Activated CD4-positive, alpha-beta memory T cell treated with anti-CD3 and anti-CD28 coated beads for 36 hours (primary cell): ENCODE results near the gene TGFA. TPM values are rescaled to one million over a fixed set of nuclear protein-coding genes. Genes with fewer than 3 reads are reported as not detected.

Experiments
- CTCF ChIA-PET: fragments of 350-600 bp; sonication (Branson Sonifier 250); formaldehyde crosslinking; loops from one replicate; lab custom pipeline; 2021; ENCODE audit warnings: antibody characterized with exemption, inconsistent platforms; lab: Charles Lee
- POLR2A ChIA-PET: fragments of 350-600 bp; sonication (Branson Sonifier 250); formaldehyde crosslinking; loops from one replicate; lab custom pipeline; 2021; ENCODE audit warnings: antibody characterized with exemption; lab: Charles Lee
- DNase-seq: peaks from one replicate; pipeline ENCODE4 v3.0.0-alpha.2; 2020
- H3K27ac Mint-ChIP-seq: one replicate; pipeline ENCODE4 v1.8.0; 2021; ENCODE audit warnings: mixed read lengths
- H3K27me3 Mint-ChIP-seq: one replicate; pipeline ENCODE4 v1.8.0; 2021; ENCODE audit warnings: mixed read lengths
- H3K36me3 Mint-ChIP-seq: one replicate; pipeline ENCODE4 v1.8.0; 2021; ENCODE audit warnings: mixed read lengths
- H3K4me1 Mint-ChIP-seq: one replicate; pipeline ENCODE4 v1.8.0; 2021; ENCODE audit warnings: low read depth, mixed read lengths
- H3K4me3 Mint-ChIP-seq: one replicate; pipeline ENCODE4 v1.8.0; 2021; ENCODE audit warnings: mild to moderate bottlenecking, mixed read lengths
- H3K9me3 Mint-ChIP-seq: one replicate; pipeline ENCODE4 v1.8.0; 2021; ENCODE audit warnings: mixed read lengths
- intact Hi-C: fragments of 100-400 bp; cut with micrococcal nuclease; formaldehyde crosslinking; loops from one replicate; pipeline ENCODE4 v1.15.1; 2023
- total RNA-seq, 2 experiments: library from RNA; stranded (reverse); gene quantifications; one replicate each; pipeline ENCODE4 v1.2.3, GENCODE V29; 2021

TGFA gene
- total RNA-seq, 2 experiments from 2014 or later, result 0.50 to 0.58 TPM

GRCh38 chr2:70566464-70566863, 12.8 kb upstream of the TGFA start:
- CTCF ChIA-PET, result no interaction called here
- Mint-ChIP-seq H3K4me1 (no peaks in the 10 kb centered on the region), H3K36me3 (no peaks in the 10 kb centered on the region), H3K27ac (no peak overlapping the region), H3K9me3 (no peaks in the 10 kb centered on the region), H3K4me3 (no peak overlapping the region), H3K27me3 (peaks cover 2% of the 10 kb centered on the region)
- no peak for DNase-seq
- POLR2A ChIA-PET, result no interaction called here
- intact Hi-C loops, result no loop called here

DNA sequence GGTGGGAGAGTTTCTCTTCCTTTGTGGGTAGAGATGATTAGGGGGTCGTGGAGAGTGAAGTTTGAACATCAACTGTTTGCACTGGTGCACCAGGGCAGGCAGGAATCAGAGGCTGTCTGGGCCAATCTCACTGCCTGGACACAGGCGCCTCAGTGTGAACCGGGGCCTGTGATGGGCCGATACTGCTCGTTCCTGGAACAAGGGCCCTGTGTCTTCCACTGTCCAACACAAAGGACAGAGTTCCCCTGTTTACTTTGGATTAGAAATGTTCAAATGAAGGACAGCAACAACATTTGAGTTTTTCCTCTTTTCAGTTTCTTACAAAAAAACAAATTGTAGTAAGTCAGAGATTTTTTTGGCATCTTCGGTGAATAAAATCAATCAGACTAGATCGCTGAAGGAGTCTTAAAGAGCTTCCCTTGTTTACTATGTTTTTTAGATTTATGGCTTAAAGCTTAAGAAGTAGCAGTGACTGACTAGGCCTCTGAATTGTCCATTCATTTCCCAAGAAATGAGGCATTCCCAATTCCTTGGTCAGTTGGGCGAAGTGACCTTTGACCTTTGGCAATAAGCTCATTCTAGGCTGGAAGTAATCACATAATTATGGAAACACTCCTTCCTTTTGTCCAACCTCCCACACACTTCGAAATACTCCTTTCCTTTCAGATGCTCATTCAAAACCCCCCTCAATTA, 11.6 kb upstream of the TGFA start:
- intact Hi-C loops, result no loop called here
- Mint-ChIP-seq H3K36me3 (no peaks in the 10 kb centered on the region), H3K4me1 (no peaks in the 10 kb centered on the region), H3K9me3 (no peaks in the 10 kb centered on the region), H3K4me3 (no peak overlapping the region), H3K27ac (no peak overlapping the region), H3K27me3 (peaks cover 4% of the 10 kb centered on the region)
- CTCF ChIA-PET, result interaction anchor here (0.8 to 1.0 kb wide), 2 partner anchors 53 to 355 kb away, joined by 3 read pairs; no protein-coding TSS in a partner anchor
- no peak for DNase-seq
- POLR2A ChIA-PET, result no interaction called here

DNA sequence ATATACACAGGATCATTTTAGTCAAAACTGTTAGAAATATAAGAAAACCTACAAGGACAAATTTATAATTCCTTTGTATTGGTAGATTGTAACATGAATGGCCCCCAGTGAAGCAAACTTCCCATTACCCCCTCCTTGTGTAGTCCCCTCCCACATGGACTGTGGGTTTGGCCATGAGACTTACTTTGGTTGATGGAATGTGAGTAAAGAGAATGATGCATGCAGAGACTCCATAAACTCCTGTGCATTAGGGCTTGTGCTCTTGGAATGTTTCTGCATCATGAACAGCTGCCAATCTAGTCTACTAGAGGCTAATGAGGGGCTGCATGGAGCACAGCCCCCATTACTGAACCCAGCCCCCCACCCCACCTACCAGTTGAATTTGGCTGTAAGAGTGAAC, 8.3 kb upstream of the TGFA start:
- H3K4me3 Mint-ChIP-seq, result no peak overlapping the region
- ChIA-PET POLR2A (no interaction called here), CTCF (no interaction called here)
- intact Hi-C loops, result no loop called here
- H3K27ac Mint-ChIP-seq, result no peak overlapping the region
- no peak for DNase-seq
- H3K36me3 Mint-ChIP-seq, result no peaks in the 10 kb centered on the region
- H3K27me3 Mint-ChIP-seq, result peaks cover 8% of the 10 kb centered on the region
- H3K4me1 Mint-ChIP-seq, result no peaks in the 10 kb centered on the region
- no peaks in the 10 kb centered on the region for H3K9me3 Mint-ChIP-seq

GRCh38 chr2:70560442-70560841, 6.8 kb upstream of the TGFA start:
- H3K36me3 Mint-ChIP-seq, result no peaks in the 10 kb centered on the region
- no peak overlapping the region for H3K4me3 Mint-ChIP-seq
- H3K27me3 Mint-ChIP-seq, result peaks cover 8% of the 10 kb centered on the region
- no peak for DNase-seq
- H3K4me1 Mint-ChIP-seq, result no peaks in the 10 kb centered on the region
- ChIA-PET POLR2A (no interaction called here), CTCF (interaction anchor here (0.7 to 1.4 kb wide), 2 partner anchors 57 to 252 kb away, joined by 3 to 4 read pairs; no protein-coding TSS in a partner anchor)
- intact Hi-C loops, result no loop called here
- no peaks in the 10 kb centered on the region for H3K9me3 Mint-ChIP-seq
- H3K27ac Mint-ChIP-seq, result no peak overlapping the region

DNA sequence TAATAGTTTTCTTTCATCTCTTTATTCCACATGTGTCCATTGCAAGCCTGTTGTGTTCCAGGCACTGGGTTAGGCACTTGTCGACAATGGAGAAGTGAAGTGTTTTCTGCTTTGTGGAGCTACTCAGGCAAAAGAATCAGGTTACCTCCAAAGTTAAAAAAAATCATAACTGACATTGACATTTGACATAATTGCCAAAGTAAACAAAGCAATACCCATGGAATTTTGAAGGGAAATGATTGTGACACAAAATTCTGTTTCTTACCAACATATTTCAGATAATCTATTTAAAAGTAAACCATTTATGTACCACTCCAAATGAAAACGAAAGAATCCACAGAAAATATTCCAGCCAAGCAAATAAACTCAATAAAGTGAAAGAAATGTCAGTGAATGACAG, 6.4 kb upstream of the TGFA start:
- Mint-ChIP-seq H3K36me3 (no peaks in the 10 kb centered on the region), H3K4me3 (no peak overlapping the region), H3K27ac (no peak overlapping the region), H3K4me1 (peaks cover under 1% of the 10 kb centered on the region), H3K27me3 (peaks cover 8% of the 10 kb centered on the region), H3K9me3 (no peaks in the 10 kb centered on the region)
- ChIA-PET CTCF (interaction anchor here (0.7 to 1.4 kb wide), 2 partner anchors 57 to 253 kb away, joined by 3 to 4 read pairs; no protein-coding TSS in a partner anchor), POLR2A (no interaction called here)
- no peak for DNase-seq
- intact Hi-C loops, result no loop called here

- CTCF ChIA-PET, result interaction anchor here (0.6 kb wide), 1 partner anchor 59 kb away, joined by 4 read pairs; no protein-coding TSS in a partner anchor
- peaks cover 9% of the 10 kb centered on the region for H3K4me1 Mint-ChIP-seq
- no peak for DNase-seq
- intact Hi-C loops, result no loop called here
- H3K27ac Mint-ChIP-seq, result no peak overlapping the region
- H3K4me3 Mint-ChIP-seq, result no peak overlapping the region
- H3K9me3 Mint-ChIP-seq, result no peaks in the 10 kb centered on the region
- POLR2A ChIA-PET, result no interaction called here
- H3K27me3 Mint-ChIP-seq, result peaks cover 11% of the 10 kb centered on the region
- no peaks in the 10 kb centered on the region for H3K36me3 Mint-ChIP-seq
These were observed 4.7 kb upstream of the TGFA start for GRCh38 chr2:70558195-70558808.

GRCh38 chr2:70557171-70557838, 3.7 kb upstream of the TGFA start:
- H3K9me3 Mint-ChIP-seq, result no peaks in the 10 kb centered on the region
- ChIA-PET POLR2A (no interaction called here), CTCF (interaction anchor here (0.6 to 1.3 kb wide), 3 partner anchors 60 to 256 kb away, joined by 3 to 4 read pairs (median 4); partner anchors contain the start of gene FAM136A)
- H3K27ac Mint-ChIP-seq, result no peak overlapping the region
- H3K4me3 Mint-ChIP-seq, result no peak overlapping the region
- peaks cover 20% of the 10 kb centered on the region for H3K27me3 Mint-ChIP-seq
- intact Hi-C loops, result no loop called here
- no peaks in the 10 kb centered on the region for H3K36me3 Mint-ChIP-seq
- peaks cover 19% of the 10 kb centered on the region for H3K4me1 Mint-ChIP-seq
- DNase-seq, result no peak

- H3K4me1 Mint-ChIP-seq, result peaks cover 20% of the 10 kb centered on the region
- H3K36me3 Mint-ChIP-seq, result no peaks in the 10 kb centered on the region
- CTCF ChIA-PET, result interaction anchor here (0.8 to 1.3 kb wide), 2 partner anchors 216 to 255 kb away, joined by 3 to 4 read pairs; partner anchors contain the start of gene FAM136A
- intact Hi-C loops, result no loop called here
- peaks cover 24% of the 10 kb centered on the region for H3K27me3 Mint-ChIP-seq
- H3K9me3 Mint-ChIP-seq, result no peaks in the 10 kb centered on the region
- H3K27ac Mint-ChIP-seq, result no peak overlapping the region
- POLR2A ChIA-PET, result no interaction called here
- no peak for DNase-seq
- H3K4me3 Mint-ChIP-seq, result no peak overlapping the region
These were observed 3.0 kb upstream of the TGFA start for GRCh38 chr2:70556608-70557007.

- POLR2A ChIA-PET, result no interaction called here
- H3K36me3 Mint-ChIP-seq, result no peaks in the 10 kb centered on the region
- H3K27me3 Mint-ChIP-seq, result peaks cover 20% of the 10 kb centered on the region
- peaks cover 20% of the 10 kb centered on the region for H3K4me1 Mint-ChIP-seq
- no peaks in the 10 kb centered on the region for H3K9me3 Mint-ChIP-seq
- CTCF ChIA-PET, result interaction anchor here (0.9 to 1.5 kb wide), 2 partner anchors 91 to 213 kb away, joined by 3 read pairs; no protein-coding TSS in a partner anchor
- DNase-seq, result no peak
- H3K27ac Mint-ChIP-seq, result no peak overlapping the region
- peak overlapping the region; percentile 71 for H3K4me3 Mint-ChIP-seq
- intact Hi-C loops, result loop anchor here (5.0 kb wide), 2 partner anchors 63 to 93 kb away; no protein-coding TSS in a partner anchor
These were observed 789 bp upstream of the TGFA start for GRCh38 chr2:70554338-70554892.

GRCh38 chr2:70553334-70553583, 367 bp downstream of the TGFA start:
- POLR2A ChIA-PET, result no interaction called here
- H3K4me1 Mint-ChIP-seq, result peaks cover 20% of the 10 kb centered on the region
- no peaks in the 10 kb centered on the region for H3K36me3 Mint-ChIP-seq
- peaks cover 16% of the 10 kb centered on the region for H3K27me3 Mint-ChIP-seq
- CTCF ChIA-PET, result interaction anchor here (1.1 to 2.4 kb wide), 5 partner anchors 10 to 249 kb away, joined by 3 to 8 read pairs (median 6); no protein-coding TSS in a partner anchor
- H3K27ac Mint-ChIP-seq, result no peak overlapping the region
- H3K4me3 Mint-ChIP-seq, result peak overlapping the region; percentile 75
- H3K9me3 Mint-ChIP-seq, result no peaks in the 10 kb centered on the region
- DNase-seq, result no peak
- intact Hi-C loops, result loop anchor here (5.0 kb wide), 2 partner anchors 64 to 94 kb away; no protein-coding TSS in a partner anchor

DNA sequence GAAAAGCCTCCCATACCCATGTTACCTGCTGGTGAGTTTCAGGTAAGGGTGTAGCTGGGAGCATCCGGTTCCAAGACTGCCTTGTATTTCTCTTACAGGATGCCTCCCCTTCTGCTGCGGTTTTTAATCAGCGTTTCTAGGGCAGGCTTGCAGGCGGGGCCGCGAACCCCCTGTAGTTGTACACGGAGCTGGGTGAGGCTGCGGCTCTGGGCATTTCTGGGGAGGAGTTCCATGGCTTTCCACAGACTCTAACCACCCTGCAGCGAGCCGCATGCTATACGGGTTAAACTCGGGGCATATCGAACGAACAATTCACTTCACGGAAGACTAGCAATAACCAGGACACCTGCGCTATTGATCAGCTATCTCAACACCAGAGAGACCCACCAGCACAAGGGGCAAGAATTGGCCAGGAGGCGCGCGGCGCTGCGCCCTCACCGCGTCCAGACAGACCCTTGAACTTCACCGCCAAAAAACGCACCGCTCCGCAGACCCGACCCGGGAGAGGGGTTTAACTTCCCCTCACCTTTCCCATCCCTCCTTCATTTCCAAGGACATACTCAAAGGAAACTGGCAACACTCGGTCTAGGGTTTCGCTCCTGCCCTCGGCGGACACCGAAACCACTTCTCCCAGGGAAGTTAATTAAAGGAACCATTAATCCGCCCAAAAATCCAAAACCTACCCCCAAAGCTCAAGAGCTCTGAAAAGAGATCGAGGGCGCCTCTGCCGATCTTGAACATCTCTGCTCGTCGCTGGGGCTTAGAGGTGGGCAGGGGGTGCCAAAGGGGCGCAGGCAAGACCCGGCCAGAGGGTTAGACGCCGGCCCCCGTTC, 909 bp downstream of the TGFA start:
- intact Hi-C loops, result loop anchor here (5.0 kb wide), 2 partner anchors 65 to 95 kb away; no protein-coding TSS in a partner anchor
- Mint-ChIP-seq H3K27me3 (peaks cover 16% of the 10 kb centered on the region), H3K36me3 (no peaks in the 10 kb centered on the region), H3K27ac (no peak overlapping the region), H3K4me3 (peak overlapping the region; percentile 75), H3K9me3 (no peaks in the 10 kb centered on the region), H3K4me1 (peaks cover 20% of the 10 kb centered on the region)
- DNase-seq, result no peak
- ChIA-PET POLR2A (no interaction called here), CTCF (interaction anchor here (1.1 to 2.4 kb wide), 5 partner anchors 9 to 249 kb away, joined by 3 to 8 read pairs (median 6); no protein-coding TSS in a partner anchor)
